MCF 10A (cell line): ENCODE results near the gene TIMELESS. TPM values are rescaled to one million over a fixed set of nuclear protein-coding genes. Genes with fewer than 3 reads are reported as not detected.

Experiments
- BruUV-seq: library from RNA; stranded (reverse); fragments of 400-500 nt; replicated peaks from 2 replicates; lab custom pipeline; 2021; lab: Mats Ljungman, UMichigan
- CTCF ChIA-PET: fragments of 300-600 bp; sonication (Branson Sonifier 250); formaldehyde crosslinking; extraction: SDS; loops from one replicate; lab custom pipeline; 2021; ENCODE audit warnings: antibody characterized with exemption, inconsistent platforms; lab: Yijun Ruan, JAX
- POLR2A ChIA-PET: fragments of 300-600, 350-650 bp; sonication (Branson Sonifier 250); formaldehyde crosslinking; extraction: SDS; loops from one replicate; lab custom pipeline; 2020; ENCODE audit warnings: antibody characterized with exemption, inconsistent platforms; lab: Yijun Ruan, JAX
- DNase-seq: peaks from one replicate; pipeline ENCODE4 v3.0.0-alpha.2; 2018; ENCODE audit not compliant: unreplicated experiment
- H3K27ac Mint-ChIP-seq: one replicate; pipeline ENCODE4 v1.8.0; 2022; ENCODE audit warnings: mild to moderate bottlenecking, low read depth, mixed read lengths; ENCODE audit not compliant: unreplicated experiment
- H3K27me3 Mint-ChIP-seq: one replicate; pipeline ENCODE4 v1.8.0; 2022; ENCODE audit warnings: mixed read lengths; ENCODE audit not compliant: insufficient read depth, unreplicated experiment
- H3K36me3 Mint-ChIP-seq: one replicate; pipeline ENCODE4 v1.8.0; 2022; ENCODE audit warnings: mild to moderate bottlenecking, moderate library complexity, mixed read lengths; ENCODE audit not compliant: insufficient read depth, unreplicated experiment
- H3K4me1 Mint-ChIP-seq: one replicate; pipeline ENCODE4 v1.8.0; 2022; ENCODE audit warnings: mixed read lengths; ENCODE audit not compliant: insufficient read depth, unreplicated experiment
- H3K4me3 Mint-ChIP-seq: one replicate; pipeline ENCODE4 v1.8.0; 2022; ENCODE audit warnings: mild to moderate bottlenecking, moderate library complexity, mixed read lengths; ENCODE audit not compliant: unreplicated experiment
- H3K9me3 Mint-ChIP-seq: one replicate; pipeline ENCODE4 v1.8.0; 2022; ENCODE audit warnings: mixed read lengths; ENCODE audit not compliant: unreplicated experiment
- intact Hi-C: fragments of 100-400 bp; cut with micrococcal nuclease; formaldehyde crosslinking; loops from 2 replicates; pipeline ENCODE4 v1.14.1; 2022
- total RNA-seq: library from RNA; stranded (reverse); gene quantifications from 2 replicates; pipeline ENCODE4 v1.2.3, GENCODE V29; 2022
- TF ChIP-seq, protein P1 (sequence below): fragments of 200-600 bp; IDR thresholded peaks from one replicate; pipeline ENCODE4 v1.8.0; 2022; ENCODE audit warnings: antibody characterized with exemption, mild to moderate bottlenecking; ENCODE audit not compliant: unreplicated experiment

Gene TIMELESS
- total RNA-seq, 1 experiment from 2014 or later, result 14.0 TPM

DNA sequence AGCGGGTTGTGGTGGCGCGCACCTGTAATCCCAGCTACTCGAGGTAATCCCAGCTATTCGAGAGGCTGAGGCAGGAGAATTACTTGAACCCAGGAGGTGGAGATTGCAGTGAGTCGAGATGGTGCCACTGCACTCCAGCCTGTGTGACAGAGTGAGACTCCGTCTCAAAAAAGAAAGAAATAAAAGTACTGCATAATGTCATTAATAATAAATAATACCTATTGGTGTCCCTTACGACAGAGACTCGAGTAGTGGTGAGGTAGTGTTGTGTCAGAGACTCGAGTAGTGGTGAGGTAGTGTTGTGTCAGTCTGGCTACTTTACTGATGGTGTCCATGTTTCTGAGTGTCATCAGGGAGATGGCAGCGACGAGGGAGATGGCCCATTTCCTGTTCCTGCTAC lies 37.5 kb upstream of the TIMELESS start:
- TF ChIP-seq, protein P1, sequence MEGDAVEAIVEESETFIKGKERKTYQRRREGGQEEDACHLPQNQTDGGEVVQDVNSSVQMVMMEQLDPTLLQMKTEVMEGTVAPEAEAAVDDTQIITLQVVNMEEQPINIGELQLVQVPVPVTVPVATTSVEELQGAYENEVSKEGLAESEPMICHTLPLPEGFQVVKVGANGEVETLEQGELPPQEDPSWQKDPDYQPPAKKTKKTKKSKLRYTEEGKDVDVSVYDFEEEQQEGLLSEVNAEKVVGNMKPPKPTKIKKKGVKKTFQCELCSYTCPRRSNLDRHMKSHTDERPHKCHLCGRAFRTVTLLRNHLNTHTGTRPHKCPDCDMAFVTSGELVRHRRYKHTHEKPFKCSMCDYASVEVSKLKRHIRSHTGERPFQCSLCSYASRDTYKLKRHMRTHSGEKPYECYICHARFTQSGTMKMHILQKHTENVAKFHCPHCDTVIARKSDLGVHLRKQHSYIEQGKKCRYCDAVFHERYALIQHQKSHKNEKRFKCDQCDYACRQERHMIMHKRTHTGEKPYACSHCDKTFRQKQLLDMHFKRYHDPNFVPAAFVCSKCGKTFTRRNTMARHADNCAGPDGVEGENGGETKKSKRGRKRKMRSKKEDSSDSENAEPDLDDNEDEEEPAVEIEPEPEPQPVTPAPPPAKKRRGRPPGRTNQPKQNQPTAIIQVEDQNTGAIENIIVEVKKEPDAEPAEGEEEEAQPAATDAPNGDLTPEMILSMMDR, result no peak
- H3K27me3 Mint-ChIP-seq, result no peaks in the 10 kb centered on the region
- H3K27ac Mint-ChIP-seq, result no peak overlapping the region
- intact Hi-C loops, result no loop called here
- no TSS peak for BruUV-seq
- no peak for DNase-seq
- no peaks in the 10 kb centered on the region for H3K9me3 Mint-ChIP-seq
- no peaks in the 10 kb centered on the region for H3K36me3 Mint-ChIP-seq
- ChIA-PET POLR2A (interaction anchor here (0.7 kb wide), 1 partner anchor 18 kb away, joined by 3 read pairs; no protein-coding TSS in a partner anchor), CTCF (interaction anchor here (1.1 kb wide), 1 partner anchor 22 kb away, joined by 3 read pairs; no protein-coding TSS in a partner anchor)
- H3K4me1 Mint-ChIP-seq, result peaks cover 11% of the 10 kb centered on the region
- H3K4me3 Mint-ChIP-seq, result peak overlapping the region; percentile 89

DNA sequence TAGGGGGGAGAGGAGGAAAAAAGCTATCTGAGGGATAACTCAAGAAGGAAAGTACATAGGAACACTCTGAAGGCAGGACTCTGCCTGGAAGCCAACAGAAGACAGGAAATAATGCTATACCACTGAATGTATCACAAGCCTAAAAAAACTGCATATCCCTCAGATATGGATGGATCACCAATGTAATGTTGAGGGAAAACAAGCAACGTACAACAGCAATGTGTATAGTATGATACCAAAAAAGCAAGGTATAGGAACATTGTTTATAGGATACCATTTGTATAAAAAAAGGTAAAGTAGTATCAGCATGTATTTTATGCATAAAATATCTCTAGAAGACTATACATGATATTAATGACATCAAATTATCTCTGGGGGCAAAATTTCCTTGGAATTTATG lies 35.3 kb upstream of the TIMELESS start:
- Mint-ChIP-seq H3K36me3 (no peaks in the 10 kb centered on the region), H3K27me3 (no peaks in the 10 kb centered on the region), H3K4me3 (no peak overlapping the region), H3K9me3 (no peaks in the 10 kb centered on the region), H3K27ac (no peak overlapping the region), H3K4me1 (peaks cover 11% of the 10 kb centered on the region)
- BruUV-seq, result no TSS peak
- ChIA-PET CTCF (interaction anchor here (0.5 to 1.9 kb wide), 4 partner anchors 12 to 152 kb away, joined by 3 to 6 read pairs (median 4); no protein-coding TSS in a partner anchor), POLR2A (interaction anchor here (0.6 to 1.8 kb wide), 4 partner anchors 9 to 28 kb away, joined by 3 to 10 read pairs (median 3); partner anchors contain the start of gene SPRYD4)
- TF ChIP-seq, protein P1, result no peak
- intact Hi-C loops, result no loop called here
- no peak for DNase-seq

- no peaks in the 10 kb centered on the region for H3K27me3 Mint-ChIP-seq
- ChIA-PET CTCF (interaction anchor here (0.5 kb wide), 1 partner anchor 286 kb away, joined by 4 read pairs; no protein-coding TSS in a partner anchor), POLR2A (interaction anchor here (0.7 to 6.0 kb wide), 3 partner anchors 10 to 684 kb away, joined by 3 to 40 read pairs (median 3); partner anchors contain the start of genes SPRYD4 and TIMELESS)
- BruUV-seq, result no TSS peak
- H3K4me3 Mint-ChIP-seq, result no peak overlapping the region
- no peak for DNase-seq
- intact Hi-C loops, result no loop called here
- no peaks in the 10 kb centered on the region for H3K4me1 Mint-ChIP-seq
- H3K36me3 Mint-ChIP-seq, result peaks cover 6% of the 10 kb centered on the region
- no peak overlapping the region for H3K27ac Mint-ChIP-seq
- TF ChIP-seq, protein P1, result no peak
- H3K9me3 Mint-ChIP-seq, result no peaks in the 10 kb centered on the region
Measured at GRCh38 chr12:56479625-56480024, 30.4 kb upstream of the TIMELESS start.

- intact Hi-C loops, result no loop called here
- BruUV-seq, result no TSS peak
- Mint-ChIP-seq H3K36me3 (peaks cover 18% of the 10 kb centered on the region), H3K27ac (no peak overlapping the region), H3K4me1 (no peaks in the 10 kb centered on the region), H3K9me3 (no peaks in the 10 kb centered on the region), H3K27me3 (no peaks in the 10 kb centered on the region), H3K4me3 (no peak overlapping the region)
- POLR2A ChIA-PET, result interaction anchor here (0.7 to 6.0 kb wide), 2 partner anchors 8 to 11 kb away, joined by 4 to 40 read pairs; partner anchors contain the start of genes GLS2 and SPRYD4
- CTCF ChIA-PET, result interaction anchor here (0.6 kb wide), 1 partner anchor 283 kb away, joined by 3 read pairs; no protein-coding TSS in a partner anchor
- no peak for DNase-seq
- TF ChIP-seq, protein P1, result no peak
Measured at GRCh38 chr12:56477521-56478225, 28.4 kb upstream of the TIMELESS start.
